Measurements from ENCODE around the gene TENM3.

The TENM3 gene

GRCh38 chr4:182845618-182846017 lies 602.4 kb downstream of the TENM3 start:
- TF ChIP-seq CTCF (IDR thresholded peaks at IDR 0.05; ENCODE audit: low read length) (no peak), EZH2 (IDR thresholded peaks at IDR 0.05; ENCODE audit: borderline replicate concordance, low read length) (no peak)
- H3K9me2 ChIP-seq (ENCODE audit: low read depth, low read length), result no peaks in the 10 kb centered on the region
- H3K9me3 ChIP-seq (ENCODE audit: low read length), result no peaks in the 10 kb centered on the region
- H3K79me2 ChIP-seq (ENCODE audit: insufficient read depth, low read length), result no peaks in the 10 kb centered on the region
- H2AFZ ChIP-seq (ENCODE audit: low read length), result no peak overlapping the region
- no peaks in the 10 kb centered on the region for H3F3A ChIP-seq (ENCODE audit: insufficient read depth, low read length)
- H4K20me1 ChIP-seq (ENCODE audit: insufficient read depth, low read length), result no peaks in the 10 kb centered on the region
- no peaks in the 10 kb centered on the region for H3K4me1 ChIP-seq (ENCODE audit: insufficient read depth, low read length, severe bottlenecking)
- H3K36me3 ChIP-seq (ENCODE audit: insufficient read depth, low read length), result no peaks in the 10 kb centered on the region
- no peak overlapping the region for H3K4me3 ChIP-seq (ENCODE audit: low read depth, low read length, poor library complexity, severe bottlenecking)
- no peak overlapping the region for H3K4me2 ChIP-seq (ENCODE audit: low read length)
- no peak overlapping the region for H3K27ac ChIP-seq (ENCODE audit: low read depth, low read length, poor library complexity, severe bottlenecking)
- no peak overlapping the region for H3K9ac ChIP-seq (ENCODE audit: low read length)
- H3K27me3 ChIP-seq (ENCODE audit: insufficient read depth, low read length), result no peaks in the 10 kb centered on the region; the same call in 1 of the 2 replicates

GRCh38 chr4:182846036-182846435 lies 602.8 kb downstream of the TENM3 start:
- Histone ChIP-seq H3K9me3 (ENCODE audit: low read length) (no peaks in the 10 kb centered on the region), H3K36me3 (ENCODE audit: insufficient read depth, low read length) (no peaks in the 10 kb centered on the region), H3K27ac (ENCODE audit: low read depth, low read length, poor library complexity, severe bottlenecking) (no peak overlapping the region), H4K20me1 (ENCODE audit: insufficient read depth, low read length) (no peaks in the 10 kb centered on the region), H3K4me3 (ENCODE audit: low read depth, low read length, poor library complexity, severe bottlenecking) (no peak overlapping the region), H3K9ac (ENCODE audit: low read length) (no peak overlapping the region), H3K27me3 (ENCODE audit: insufficient read depth, low read length) (no peaks in the 10 kb centered on the region; the same call in 1 of the 2 replicates), H3K4me1 (ENCODE audit: insufficient read depth, low read length, severe bottlenecking) (no peaks in the 10 kb centered on the region), H3K79me2 (ENCODE audit: insufficient read depth, low read length) (no peaks in the 10 kb centered on the region), H2AFZ (ENCODE audit: low read length) (no peak overlapping the region), H3K4me2 (ENCODE audit: low read length) (no peak overlapping the region), H3K9me2 (ENCODE audit: low read depth, low read length) (no peaks in the 10 kb centered on the region), H3F3A (ENCODE audit: insufficient read depth, low read length) (no peaks in the 10 kb centered on the region)
- TF ChIP-seq EZH2 (IDR thresholded peaks at IDR 0.05; ENCODE audit: borderline replicate concordance, low read length) (no peak), CTCF (IDR thresholded peaks at IDR 0.05; ENCODE audit: low read length) (no peak)

- Histone ChIP-seq H3K9me2 (ENCODE audit: low read depth, low read length) (no peaks in the 10 kb centered on the region), H4K20me1 (ENCODE audit: insufficient read depth, low read length) (no peaks in the 10 kb centered on the region), H2AFZ (ENCODE audit: low read length) (no peak overlapping the region), H3K4me2 (ENCODE audit: low read length) (no peak overlapping the region), H3K27me3 (ENCODE audit: insufficient read depth, low read length) (no peaks in the 10 kb centered on the region; the same call in 1 of the 2 replicates), H3K4me3 (ENCODE audit: low read depth, low read length, poor library complexity, severe bottlenecking) (no peak overlapping the region), H3K9ac (ENCODE audit: low read length) (no peak overlapping the region), H3K79me2 (ENCODE audit: insufficient read depth, low read length) (no peaks in the 10 kb centered on the region), H3F3A (ENCODE audit: insufficient read depth, low read length) (no peaks in the 10 kb centered on the region), H3K9me3 (ENCODE audit: low read length) (no peaks in the 10 kb centered on the region), H3K4me1 (ENCODE audit: insufficient read depth, low read length, severe bottlenecking) (no peaks in the 10 kb centered on the region), H3K27ac (ENCODE audit: low read depth, low read length, poor library complexity, severe bottlenecking) (no peak overlapping the region), H3K36me3 (ENCODE audit: insufficient read depth, low read length) (no peaks in the 10 kb centered on the region)
- TF ChIP-seq CTCF (IDR thresholded peaks at IDR 0.05; ENCODE audit: low read length), result no peak
- TF ChIP-seq EZH2 (IDR thresholded peaks at IDR 0.05; ENCODE audit: borderline replicate concordance, low read length), result no peak
Measured at GRCh38 chr4:182847576-182848450, 604.6 kb downstream of the TENM3 start.
